Measurements from ENCODE around the gene CDK14.

DNA sequence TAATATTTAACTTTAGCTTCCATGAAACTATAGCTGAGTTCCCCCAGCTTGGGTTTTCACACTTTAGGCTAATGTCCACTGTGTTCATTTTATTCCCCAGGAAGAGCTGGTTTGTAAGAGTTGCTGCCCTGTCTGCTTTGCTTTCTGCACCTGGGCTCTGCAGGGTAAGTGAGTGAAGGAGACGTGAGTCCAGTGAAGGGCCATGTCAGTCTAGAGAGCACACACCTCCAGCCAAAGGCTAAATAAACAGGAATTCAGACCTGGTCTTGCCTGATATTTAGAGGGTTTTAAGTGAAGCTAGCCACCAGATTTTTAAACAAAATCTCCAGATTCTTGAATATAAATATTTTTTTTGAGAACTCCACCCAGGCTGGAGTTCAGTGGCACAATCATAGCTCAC is 643.7 kb downstream of the CDK14 start:
- no peak for TF ChIP-seq CTCF (IDR thresholded peaks at IDR 0.05; ENCODE audit: borderline replicate concordance, extremely low read depth, low read length, poor library complexity, severe bottlenecking)
- no peak for TF ChIP-seq EZH2 (IDR thresholded peaks at IDR 0.05; ENCODE audit: borderline replicate concordance, low read depth, low read length, severe bottlenecking)

All from DND-41 (cell line).